Coronary artery (tissue), 2 donors: ENCODE results near the gene EFNA5.

Experiments
- DNase-seq: peaks from one replicate; pipeline ENCODE4 v3.0.0-alpha.2; 2017; ENCODE audit warnings: low spot score
- H3K27ac ChIP-seq, 2 donors: fragments of 200-600 bp; sonication (generic); one replicate each; pipeline ENCODE4 v1.5.1; 2016 to 2019
- H3K4me3 ChIP-seq: fragments of 200-600 bp; sonication (generic); 2 replicates; pipeline ENCODE4 v1.5.1; 2016; ENCODE audit warnings: mild to moderate bottlenecking, moderate library complexity
- TF ChIP-seq, protein P1 (sequence below): fragments of 200-600 bp; sonication (generic); IDR thresholded peaks from one replicate; pipeline ENCODE4 v1.5.1; 2019; ENCODE audit warnings: antibody characterized with exemption

EFNA5 gene

DNA sequence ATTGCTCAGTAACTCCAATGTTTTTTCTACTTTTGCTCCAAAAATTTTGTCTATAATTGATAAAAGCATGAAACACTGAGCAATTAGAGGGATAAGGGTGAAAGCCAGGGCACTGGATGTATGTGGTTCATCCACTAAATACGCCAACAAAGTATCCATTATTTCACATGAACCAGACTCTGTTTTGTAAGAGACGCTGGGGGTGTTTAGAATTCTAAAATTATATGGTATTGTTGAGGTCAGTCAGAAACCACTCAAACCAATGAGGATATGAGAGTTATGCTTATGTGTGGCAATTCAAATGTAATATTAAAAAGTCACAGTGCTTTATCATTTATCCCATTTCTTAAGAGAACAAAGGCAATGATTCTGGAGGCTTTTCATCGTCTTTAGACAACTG is 220.2 kb downstream of the EFNA5 start:
- Histone ChIP-seq H3K4me3 (no peak overlapping the region), H3K27ac (no peak overlapping the region)
- no peak for DNase-seq
- TF ChIP-seq, protein P1, sequence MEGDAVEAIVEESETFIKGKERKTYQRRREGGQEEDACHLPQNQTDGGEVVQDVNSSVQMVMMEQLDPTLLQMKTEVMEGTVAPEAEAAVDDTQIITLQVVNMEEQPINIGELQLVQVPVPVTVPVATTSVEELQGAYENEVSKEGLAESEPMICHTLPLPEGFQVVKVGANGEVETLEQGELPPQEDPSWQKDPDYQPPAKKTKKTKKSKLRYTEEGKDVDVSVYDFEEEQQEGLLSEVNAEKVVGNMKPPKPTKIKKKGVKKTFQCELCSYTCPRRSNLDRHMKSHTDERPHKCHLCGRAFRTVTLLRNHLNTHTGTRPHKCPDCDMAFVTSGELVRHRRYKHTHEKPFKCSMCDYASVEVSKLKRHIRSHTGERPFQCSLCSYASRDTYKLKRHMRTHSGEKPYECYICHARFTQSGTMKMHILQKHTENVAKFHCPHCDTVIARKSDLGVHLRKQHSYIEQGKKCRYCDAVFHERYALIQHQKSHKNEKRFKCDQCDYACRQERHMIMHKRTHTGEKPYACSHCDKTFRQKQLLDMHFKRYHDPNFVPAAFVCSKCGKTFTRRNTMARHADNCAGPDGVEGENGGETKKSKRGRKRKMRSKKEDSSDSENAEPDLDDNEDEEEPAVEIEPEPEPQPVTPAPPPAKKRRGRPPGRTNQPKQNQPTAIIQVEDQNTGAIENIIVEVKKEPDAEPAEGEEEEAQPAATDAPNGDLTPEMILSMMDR = no peak

DNA sequence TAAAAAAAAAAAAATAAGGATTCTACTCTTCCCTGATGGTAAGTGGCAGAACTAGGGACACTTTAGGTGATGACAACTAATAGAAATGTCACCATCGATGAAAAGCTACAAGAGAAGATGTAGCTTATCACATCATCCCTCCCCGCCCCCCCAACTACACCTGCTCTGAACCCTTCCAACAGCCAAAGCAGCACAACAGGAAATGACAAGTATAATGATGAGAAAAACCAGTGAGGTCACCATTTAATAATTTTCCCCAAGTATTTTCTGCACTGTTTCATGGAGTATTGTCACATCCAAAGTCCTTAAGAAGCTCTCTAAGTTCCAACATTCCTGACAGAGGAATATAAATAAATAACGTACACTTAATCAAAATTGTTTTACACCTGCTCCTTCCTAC is 221.4 kb downstream of the EFNA5 start:
- TF ChIP-seq, protein P1 = no peak
- Histone ChIP-seq H3K4me3 (no peak overlapping the region), H3K27ac (no peak overlapping the region)
- no peak for DNase-seq

DNA sequence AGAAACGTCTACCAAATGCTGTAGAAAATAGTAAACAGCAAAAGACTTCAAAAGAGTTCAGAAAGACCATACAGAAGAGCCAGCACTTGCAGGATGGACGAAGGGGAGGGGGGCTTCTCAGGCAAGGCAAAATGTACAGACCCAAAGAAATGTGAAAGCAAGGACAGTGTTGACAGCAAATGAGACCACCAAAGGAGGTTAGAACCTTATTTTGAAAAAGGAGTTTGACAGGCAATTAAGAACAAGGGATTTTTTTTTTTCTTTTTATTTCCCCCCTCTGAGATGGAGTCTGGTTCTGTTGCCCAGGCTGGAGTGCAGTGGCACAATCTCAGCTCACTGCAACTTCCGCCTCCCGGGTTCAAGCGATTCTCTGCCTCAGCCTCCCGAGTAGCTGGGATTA is 223.2 kb downstream of the EFNA5 start:
- DNase-seq = no peak
- TF ChIP-seq, protein P1 = no peak
- H3K4me3 ChIP-seq = no peak overlapping the region
- no peak overlapping the region for H3K27ac ChIP-seq

DNA sequence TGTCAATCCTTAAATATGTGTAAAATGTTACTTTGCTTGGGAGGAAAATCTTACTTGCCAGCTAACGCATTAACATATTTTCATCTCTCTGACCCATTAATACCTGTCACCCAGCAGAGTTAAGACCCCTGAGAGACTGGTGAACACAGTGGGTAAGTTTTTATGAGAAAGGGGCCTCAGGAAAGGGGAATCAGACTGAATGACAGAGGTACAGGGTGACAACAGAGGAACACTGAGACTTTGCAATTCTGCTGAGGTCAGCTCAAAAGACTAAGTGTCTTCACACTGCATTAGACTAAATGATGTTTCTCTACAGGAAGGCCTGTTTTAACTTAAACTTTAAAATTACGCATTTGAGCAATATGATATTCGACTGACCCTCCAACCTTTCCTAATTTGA is 223.8 kb downstream of the EFNA5 start:
- H3K27ac ChIP-seq = no peak overlapping the region
- no peak overlapping the region for H3K4me3 ChIP-seq
- TF ChIP-seq, protein P1 = no peak
- no peak for DNase-seq

DNA sequence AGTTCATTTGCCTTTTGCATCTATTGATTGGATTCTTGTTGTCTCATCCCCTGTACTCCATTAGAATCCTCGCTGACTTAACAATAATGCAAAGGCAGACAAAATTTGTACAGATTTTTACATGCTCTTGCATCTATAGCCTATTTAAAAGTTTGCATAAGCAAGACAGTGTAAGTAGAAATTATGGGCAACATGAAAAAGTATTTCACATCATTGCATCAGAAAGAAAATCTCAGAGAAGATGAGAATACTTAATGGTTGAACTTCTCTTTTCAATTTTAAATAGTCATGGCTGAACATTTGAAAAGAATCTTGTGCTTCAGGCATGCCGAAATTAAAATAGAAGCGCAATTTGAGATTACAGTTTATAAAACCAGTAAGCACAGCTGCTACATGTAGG is 226.4 kb downstream of the EFNA5 start:
- Histone ChIP-seq H3K4me3 (no peak overlapping the region), H3K27ac (no peak overlapping the region)
- DNase-seq = no peak
- TF ChIP-seq, protein P1 = no peak

DNA sequence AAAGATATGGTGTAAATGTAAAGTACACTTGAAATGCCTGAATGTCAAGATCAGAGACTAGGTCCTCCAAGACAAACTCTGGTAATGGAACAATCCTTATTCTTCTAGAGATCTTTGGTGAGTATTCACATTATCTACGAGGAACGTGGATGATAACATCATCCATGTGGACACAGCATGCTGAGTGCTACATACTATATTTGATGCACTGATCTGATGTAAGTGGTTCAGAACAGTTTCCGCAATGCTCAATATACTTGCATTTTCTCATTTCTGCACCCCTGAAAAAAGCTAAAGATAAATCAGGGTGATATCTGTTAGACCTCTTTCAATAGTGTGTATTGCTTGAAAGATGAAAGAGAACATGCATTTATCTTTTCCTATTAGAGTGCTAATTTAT is 226.8 kb downstream of the EFNA5 start:
- DNase-seq = no peak
- no peak overlapping the region for H3K27ac ChIP-seq
- TF ChIP-seq, protein P1 = no peak
- H3K4me3 ChIP-seq = no peak overlapping the region

DNA sequence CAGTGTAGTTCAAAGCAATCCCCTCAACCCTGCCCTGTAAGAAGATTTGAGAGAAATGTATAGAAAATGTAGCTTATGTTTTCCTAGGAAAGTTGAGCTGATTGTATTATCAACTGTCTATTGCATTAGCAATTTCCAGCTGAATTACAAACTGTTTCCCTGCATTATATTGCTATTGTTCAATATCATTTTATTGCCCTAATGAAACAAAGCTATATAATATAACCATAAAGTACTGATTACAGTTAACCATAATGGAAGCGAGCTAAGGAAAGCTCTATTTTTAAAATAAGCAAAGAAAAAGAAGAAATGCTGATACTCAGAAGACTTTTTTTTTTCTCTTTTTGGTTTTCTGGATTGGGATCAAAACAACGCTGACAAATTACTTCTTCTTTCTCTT is 228.3 kb downstream of the EFNA5 start:
- Histone ChIP-seq H3K27ac (no peak overlapping the region), H3K4me3 (no peak overlapping the region)
- no peak for DNase-seq
- TF ChIP-seq, protein P1 = no peak
